ENCODE measurements around the gene PRKG1. TPM values are rescaled to one million over a fixed set of nuclear protein-coding genes. Genes with fewer than 3 reads are reported as not detected.

PRKG1 gene
- total and polyA plus RNA-seq, 2 of the 4 experiments (the other 2 are of a cell fraction), result 3.5 to 18.3 TPM

GRCh38 chr10:51876979-51877378, 802.7 kb downstream of the PRKG1 start:
- no peak overlapping the region for H3K4me3 ChIP-seq (ENCODE audit: insufficient read depth, low read depth, low read length)
- in situ Hi-C loops (cut with MboI; ENCODE audit: low sequenced_read_pairs) (no loop called here), dilution Hi-C loops (cut with HindIII; ENCODE audit: low sequenced_read_pairs, unreplicated experiment) (no loop called here), intact Hi-C loops (cut with micrococcal nuclease) (loop anchor here (5.0 kb wide), 1 partner anchor 175 kb away; no protein-coding TSS in a partner anchor)
- H2AFZ ChIP-seq (replicated peaks; ENCODE audit: low read length, poor library complexity), result no peak overlapping the region
- H3K9me1 ChIP-seq (ENCODE audit: insufficient read depth, low read length), result 0 out of 2 replicates have a peak, but pooled peaks cover 4% of the 10 kb centered on the region
- no peak overlapping the region for H3K4me2 ChIP-seq (ENCODE audit: low read depth, low read length)
- no peak overlapping the region for H3K4ac ChIP-seq (ENCODE audit: low read depth, low read length)
- H3K14ac ChIP-seq (replicated peaks; ENCODE audit: low read depth, low read length), result no peak overlapping the region
- peaks cover 3% of the 10 kb centered on the region; the same call in 1 of the 2 replicates for H4K20me1 ChIP-seq (ENCODE audit: insufficient read depth, low read length)
- BruUV-seq (replicated peaks), result no TSS peak
- no peak overlapping the region for H2BK15ac ChIP-seq (ENCODE audit: low read depth, low read length)
- H3K36me3 ChIP-seq (ENCODE audit: control insufficient read depth, insufficient read depth, low read length), result no peaks in the 10 kb centered on the region
- POLR2A ChIA-PET (ENCODE audit: unreplicated experiment), result no interaction called here
- no peak for DNase-seq
- no peak overlapping the region for H3K18ac ChIP-seq (ENCODE audit: low read depth, low read length)
- no peaks in the 10 kb centered on the region; the same call in 1 of the 2 replicates for H3K9me3 ChIP-seq (ENCODE audit: control insufficient read depth, insufficient read depth, low read length)
- no peak overlapping the region for H3K56ac ChIP-seq (ENCODE audit: extremely low read depth, insufficient read depth, low read length)
- H2BK20ac ChIP-seq (ENCODE audit: low read depth, low read length), result no peak overlapping the region
- no peak overlapping the region for H3K9ac ChIP-seq (ENCODE audit: low read depth, low read length)
- CTCF ChIA-PET, result no interaction called here
- H4K8ac ChIP-seq (ENCODE audit: low read depth in 2 of 2, low read length in 2 of 2), result no peak overlapping the region
- TF ChIP-seq RAD21 (IDR thresholded peaks at IDR 0.05; ENCODE audit: low read length) (no peak), BHLHE40 (IDR thresholded peaks at IDR 0.05; ENCODE audit: low read depth, low read length) (no peak), NFE2L2 (IDR thresholded peaks at IDR 0.05; ENCODE audit: low read depth, low read length) (no peak), USF2 (IDR thresholded peaks at IDR 0.05; ENCODE audit: low read depth, low read length) (no peak), CEBPB (IDR thresholded peaks at IDR 0.05; ENCODE audit: low read depth, low read length) (no peak), MXI1 (IDR thresholded peaks at IDR 0.05; ENCODE audit: borderline replicate concordance, low read depth, low read length) (no peak), MAZ (IDR thresholded peaks at IDR 0.05; ENCODE audit: borderline replicate concordance, low read depth, low read length) (no peak), RCOR1 (IDR thresholded peaks at IDR 0.05; ENCODE audit: insufficient replicate concordance, low read length) (no peak), CHD1 (IDR thresholded peaks at IDR 0.05; ENCODE audit: low read depth, low read length) (no peak), ELK1 (IDR thresholded peaks at IDR 0.05; ENCODE audit: borderline replicate concordance, low read depth, low read length) (no peak), FOS (IDR thresholded peaks at IDR 0.05; ENCODE audit: low read depth, low read length) (no peak), CTCF (conservative IDR thresholded peaks at IDR 0.05; ENCODE audit: low read depth, low read length) (no peak), MAFK (IDR thresholded peaks at IDR 0.05; ENCODE audit: low read depth, low read length) (no peak), POLR2A (IDR thresholded peaks at IDR 0.05; ENCODE audit: low read depth, low read length) (no peak), SMC3 (IDR thresholded peaks at IDR 0.05; ENCODE audit: low read depth, low read length) (no peak), RFX5 (IDR thresholded peaks at IDR 0.05; ENCODE audit: low read depth, low read length) (no peak)
- H3K23ac ChIP-seq (ENCODE audit: low read depth, low read length), result no peak overlapping the region
- no peak overlapping the region for H2BK120ac ChIP-seq (ENCODE audit: low read depth, low read length)
- H4K91ac ChIP-seq (ENCODE audit: insufficient read depth, low read depth, low read length), result no peak overlapping the region
- no peak overlapping the region for H4K5ac ChIP-seq (ENCODE audit: low read depth, low read length)
- no peak overlapping the region for H2AK9ac ChIP-seq (replicated peaks; ENCODE audit: low read depth, low read length, poor library complexity)
- peaks cover 4% of the 10 kb centered on the region for H3K4me1 ChIP-seq (ENCODE audit: control insufficient read depth, insufficient read depth, low read length)
- H2BK5ac ChIP-seq (ENCODE audit: low read depth, low read length, poor library complexity, severe bottlenecking), result no peak overlapping the region
- no peak for ATAC-seq (ENCODE audit: low read depth)
- H2AK5ac ChIP-seq (ENCODE audit: low read depth, low read length), result no peak overlapping the region
- no peaks in the 10 kb centered on the region for H3K27me3 ChIP-seq (ENCODE audit: control insufficient read depth, insufficient read depth, low read length)
- no peak overlapping the region for H3K27ac ChIP-seq (ENCODE audit: insufficient read depth, low read length)
- H3K79me1 ChIP-seq (ENCODE audit: low read depth in 1 of 2, low read length in 2 of 2), result no peaks in the 10 kb centered on the region
- no CpG with 5 or more reads among the region's 2 CpGs for WGBS, 2 experiments (ENCODE audit: extremely low coverage in 2 of 2, insufficient read length in 1 of 2)
